ENCODE data around the gene DNMT3A.

GRCh38 chr2:25336383-25336841 is 5.3 kb downstream of the DNMT3A start:
- TF ChIP-seq EZH2phosphoT487 (IDR thresholded peaks at IDR 0.05; ENCODE audit: borderline replicate concordance, low read length): no peak
- TF ChIP-seq, protein P1, sequence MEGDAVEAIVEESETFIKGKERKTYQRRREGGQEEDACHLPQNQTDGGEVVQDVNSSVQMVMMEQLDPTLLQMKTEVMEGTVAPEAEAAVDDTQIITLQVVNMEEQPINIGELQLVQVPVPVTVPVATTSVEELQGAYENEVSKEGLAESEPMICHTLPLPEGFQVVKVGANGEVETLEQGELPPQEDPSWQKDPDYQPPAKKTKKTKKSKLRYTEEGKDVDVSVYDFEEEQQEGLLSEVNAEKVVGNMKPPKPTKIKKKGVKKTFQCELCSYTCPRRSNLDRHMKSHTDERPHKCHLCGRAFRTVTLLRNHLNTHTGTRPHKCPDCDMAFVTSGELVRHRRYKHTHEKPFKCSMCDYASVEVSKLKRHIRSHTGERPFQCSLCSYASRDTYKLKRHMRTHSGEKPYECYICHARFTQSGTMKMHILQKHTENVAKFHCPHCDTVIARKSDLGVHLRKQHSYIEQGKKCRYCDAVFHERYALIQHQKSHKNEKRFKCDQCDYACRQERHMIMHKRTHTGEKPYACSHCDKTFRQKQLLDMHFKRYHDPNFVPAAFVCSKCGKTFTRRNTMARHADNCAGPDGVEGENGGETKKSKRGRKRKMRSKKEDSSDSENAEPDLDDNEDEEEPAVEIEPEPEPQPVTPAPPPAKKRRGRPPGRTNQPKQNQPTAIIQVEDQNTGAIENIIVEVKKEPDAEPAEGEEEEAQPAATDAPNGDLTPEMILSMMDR (conservative IDR thresholded peaks at IDR 0.05; ENCODE audit: low read depth, low read length): no peak

All from PC-3 (cell line).